Keratinocyte (primary cell): ENCODE data around the gene DMRT1.

Source experiments
- EZH2 ChIP-seq: IDR thresholded peaks from one replicate; pipeline ENCODE4 v1.6.1; 2012; ENCODE audit warnings: inconsistent platforms, mild to moderate bottlenecking, low read length, moderate library complexity
- TF ChIP-seq, protein P1 (sequence below), 3 experiments: IDR thresholded peaks in 1 of 3; conservative IDR thresholded peaks in 1 of 3; optimal IDR thresholded peaks in 1 of 3; 2 replicates in 2 of 3; 3 replicates in 1 of 3; pipeline versions ENCODE3 to v1.5.1; 2011; ENCODE audit warnings: low read length in 3 of 3, mild to moderate bottlenecking in 3 of 3, moderate library complexity in 2 of 3, control low read depth in 1 of 3, inconsistent platforms in 1 of 3; ENCODE audit not compliant: insufficient read depth in 2 of 3; ENCODE audit errors: extremely low read depth in 1 of 3

GRCh38 chr9:962023-962422 lies 120.5 kb downstream of the DMRT1 start:
- no peak for TF ChIP-seq EZH2
- TF ChIP-seq, protein P1, sequence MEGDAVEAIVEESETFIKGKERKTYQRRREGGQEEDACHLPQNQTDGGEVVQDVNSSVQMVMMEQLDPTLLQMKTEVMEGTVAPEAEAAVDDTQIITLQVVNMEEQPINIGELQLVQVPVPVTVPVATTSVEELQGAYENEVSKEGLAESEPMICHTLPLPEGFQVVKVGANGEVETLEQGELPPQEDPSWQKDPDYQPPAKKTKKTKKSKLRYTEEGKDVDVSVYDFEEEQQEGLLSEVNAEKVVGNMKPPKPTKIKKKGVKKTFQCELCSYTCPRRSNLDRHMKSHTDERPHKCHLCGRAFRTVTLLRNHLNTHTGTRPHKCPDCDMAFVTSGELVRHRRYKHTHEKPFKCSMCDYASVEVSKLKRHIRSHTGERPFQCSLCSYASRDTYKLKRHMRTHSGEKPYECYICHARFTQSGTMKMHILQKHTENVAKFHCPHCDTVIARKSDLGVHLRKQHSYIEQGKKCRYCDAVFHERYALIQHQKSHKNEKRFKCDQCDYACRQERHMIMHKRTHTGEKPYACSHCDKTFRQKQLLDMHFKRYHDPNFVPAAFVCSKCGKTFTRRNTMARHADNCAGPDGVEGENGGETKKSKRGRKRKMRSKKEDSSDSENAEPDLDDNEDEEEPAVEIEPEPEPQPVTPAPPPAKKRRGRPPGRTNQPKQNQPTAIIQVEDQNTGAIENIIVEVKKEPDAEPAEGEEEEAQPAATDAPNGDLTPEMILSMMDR (optimal IDR thresholded peaks at IDR 0.05 in 1 of 3, IDR thresholded peaks at IDR 0.05 in 1 of 3, conservative IDR thresholded peaks at IDR 0.05 in 1 of 3; ENCODE audit: extremely low read depth in 1 of 3, insufficient read depth in 2 of 3, low read length in 3 of 3), result no peak
